SJSA1 (cell line): ENCODE measurements around the gene ITPR2. TPM values are rescaled to one million over a fixed set of nuclear protein-coding genes. Genes with fewer than 3 reads are reported as not detected.
"Not testable (repeated sequence)": the region's sequence is repeated elsewhere in the genome, so short reads cannot be mapped to it uniquely, and the experiment has no call there.

Experiments used
- DNase-seq, 2 experiments: peaks; one replicate each; pipeline ENCODE4 v3.0.0-alpha.2; 2015 to 2020; ENCODE audit warnings: low spot score in 2 of 2, low read depth in 1 of 2
- H3K27ac ChIP-seq: fragments of 250-450 bp; sonication (Bioruptor Pico); 2 replicates; pipeline ENCODE4 v1.5.1; 2020; ENCODE audit warnings: mild to moderate bottlenecking, moderate library complexity
- H3K27me3 ChIP-seq: fragments of 250-450 bp; sonication (Bioruptor Pico); replicated peaks from 2 replicates; pipeline ENCODE4 v1.5.1; 2020; ENCODE audit warnings: mild to moderate bottlenecking, moderate library complexity
- H3K36me3 ChIP-seq: fragments of 250-450 bp; sonication (Bioruptor Pico); 2 replicates; pipeline ENCODE4 v1.5.1; 2020; ENCODE audit warnings: mild to moderate bottlenecking
- H3K4me1 ChIP-seq: fragments of 250-450 bp; sonication (Bioruptor Pico); replicated peaks from 2 replicates; pipeline ENCODE4 v1.6.1; 2021; ENCODE audit warnings: mild to moderate bottlenecking
- H3K4me3 ChIP-seq: fragments of 250-450 bp; sonication (Bioruptor Pico); 2 replicates; pipeline ENCODE4 v1.5.1; 2020; ENCODE audit warnings: mild to moderate bottlenecking
- H3K9me3 ChIP-seq: fragments of 250-450 bp; sonication (Bioruptor Pico); replicated peaks from 2 replicates; pipeline ENCODE4 v1.5.1; 2020; ENCODE audit warnings: mild to moderate bottlenecking
- total RNA-seq: library from RNA; depleted of rRNA; stranded (reverse); fragments of >200 nt; shearing (Covaris generic); gene quantifications from 2 replicates; pipeline ENCODE4 v1.2.3, GENCODE V29; 2014

Gene ITPR2
- total RNA-seq, 1 experiment from 2014 or later: 82.3 TPM

DNA sequence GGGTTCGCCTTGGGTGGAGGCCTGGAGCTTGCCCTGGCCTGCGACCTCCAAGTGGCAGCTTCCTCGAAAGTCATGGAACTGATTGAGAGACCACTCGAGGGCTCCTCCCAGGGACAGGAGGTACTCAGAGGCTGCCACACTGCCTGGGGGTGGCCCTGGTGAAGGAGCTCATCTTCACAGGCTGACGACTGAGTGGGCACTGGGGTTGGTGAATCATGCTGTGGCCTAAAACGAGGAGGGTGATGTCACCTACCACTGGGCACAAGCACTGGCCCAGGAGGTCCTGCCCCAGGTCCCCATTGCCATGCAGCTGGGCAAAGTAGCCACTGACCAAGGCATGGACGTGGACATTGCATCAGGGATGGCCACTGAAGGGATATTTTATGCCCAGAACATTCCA is 32.1 kb downstream of the ITPR2 start:
- no peak overlapping the region for H3K4me3 ChIP-seq
- H3K4me1 ChIP-seq: peaks cover 7% of the 10 kb centered on the region
- H3K36me3 ChIP-seq: no peaks in the 10 kb centered on the region
- no peak overlapping the region for H3K27ac ChIP-seq
- no peaks in the 10 kb centered on the region for H3K9me3 ChIP-seq
- no peak for DNase-seq
- H3K27me3 ChIP-seq: no peaks in the 10 kb centered on the region

DNA sequence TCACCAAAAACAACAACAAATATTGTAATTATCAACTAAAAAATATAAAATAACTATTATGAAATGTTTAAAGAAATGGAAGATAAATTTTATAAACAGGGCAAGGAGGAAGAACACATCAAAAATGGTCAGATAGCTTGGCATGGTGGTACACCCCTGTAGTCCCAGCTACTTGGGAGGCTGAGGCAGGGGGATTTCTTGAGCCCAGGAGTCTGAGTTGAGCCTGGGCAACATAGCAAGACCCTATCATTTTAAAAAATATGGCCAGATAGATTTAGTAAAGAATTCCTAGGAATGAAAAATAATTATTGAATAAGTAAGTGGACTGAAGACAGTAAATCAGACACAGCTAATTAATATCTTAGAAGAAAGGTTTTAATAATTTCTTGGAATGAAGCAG is 32.6 kb downstream of the ITPR2 start:
- peaks cover 5% of the 10 kb centered on the region for H3K4me1 ChIP-seq
- H3K36me3 ChIP-seq: no peaks in the 10 kb centered on the region
- DNase-seq: no peak
- H3K4me3 ChIP-seq: no peak overlapping the region
- H3K9me3 ChIP-seq: no peaks in the 10 kb centered on the region
- H3K27ac ChIP-seq: no peak overlapping the region
- H3K27me3 ChIP-seq: no peaks in the 10 kb centered on the region

GRCh38 chr12:26799741-26800140 is 33.3 kb downstream of the ITPR2 start:
- no peaks in the 10 kb centered on the region for H3K9me3 ChIP-seq
- peaks cover 5% of the 10 kb centered on the region for H3K4me1 ChIP-seq
- no peaks in the 10 kb centered on the region for H3K36me3 ChIP-seq
- no peak for DNase-seq
- no peak overlapping the region for H3K4me3 ChIP-seq
- H3K27me3 ChIP-seq: no peaks in the 10 kb centered on the region
- H3K27ac ChIP-seq: no peak overlapping the region

DNA sequence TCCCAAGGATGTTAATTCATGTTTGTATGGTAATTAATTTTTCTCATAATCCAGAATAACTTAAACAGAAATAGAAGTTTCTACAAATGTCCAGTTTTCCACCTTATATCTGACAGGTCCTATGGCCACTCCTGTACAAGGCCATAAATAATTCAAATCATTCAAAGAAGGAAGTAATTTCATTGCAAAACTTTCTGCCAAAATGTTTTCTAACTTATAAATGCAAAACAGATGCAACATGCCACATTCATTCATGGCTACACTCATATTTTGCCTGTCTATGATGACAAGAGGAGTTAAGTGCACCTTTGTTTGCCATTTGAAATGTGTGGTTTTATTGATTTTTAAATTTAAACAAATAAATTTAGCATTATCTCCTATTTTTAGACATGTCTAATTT is 34.4 kb downstream of the ITPR2 start:
- H3K27me3 ChIP-seq: no peaks in the 10 kb centered on the region
- H3K36me3 ChIP-seq: no peaks in the 10 kb centered on the region
- H3K9me3 ChIP-seq: no peaks in the 10 kb centered on the region
- no peak overlapping the region for H3K4me3 ChIP-seq
- H3K27ac ChIP-seq: no peak overlapping the region
- no peaks in the 10 kb centered on the region for H3K4me1 ChIP-seq
- no peak for DNase-seq

- Histone ChIP-seq H3K4me1 (no peaks in the 10 kb centered on the region), H3K36me3 (no peaks in the 10 kb centered on the region), H3K4me3 (no peak overlapping the region), H3K27ac (no peak overlapping the region), H3K27me3 (no peaks in the 10 kb centered on the region), H3K9me3 (no peaks in the 10 kb centered on the region)
- no peak for DNase-seq
Observed at GRCh38 chr12:26798023-26798422, 35.0 kb downstream of the ITPR2 start.

- DNase-seq: no peak
- H3K4me3 ChIP-seq: no peak overlapping the region
Observed at GRCh38 chr12:26795910-26796309, 37.1 kb downstream of the ITPR2 start.

GRCh38 chr12:26791301-26791791 is 41.6 kb downstream of the ITPR2 start:
- Histone ChIP-seq H3K27me3 (no peaks in the 10 kb centered on the region), H3K4me1 (peaks cover 58% of the 10 kb centered on the region), H3K4me3 (no peak overlapping the region), H3K36me3 (peaks cover 3% of the 10 kb centered on the region; the same call in 1 of the 2 replicates), H3K27ac (peak overlapping the region; percentile 64), H3K9me3 (no peaks in the 10 kb centered on the region)
- DNase-seq: peak in 1 of 2 experiments; percentile 67

More at GRCh38 chr12:26795910-26796309, 37.1 kb downstream of the ITPR2 start:
- H3K9me3 ChIP-seq: no peaks in the 10 kb centered on the region
- no peak overlapping the region for H3K27ac ChIP-seq
- no peaks in the 10 kb centered on the region for H3K36me3 ChIP-seq
- H3K27me3 ChIP-seq: no peaks in the 10 kb centered on the region
- peaks cover 12% of the 10 kb centered on the region for H3K4me1 ChIP-seq

DNA sequence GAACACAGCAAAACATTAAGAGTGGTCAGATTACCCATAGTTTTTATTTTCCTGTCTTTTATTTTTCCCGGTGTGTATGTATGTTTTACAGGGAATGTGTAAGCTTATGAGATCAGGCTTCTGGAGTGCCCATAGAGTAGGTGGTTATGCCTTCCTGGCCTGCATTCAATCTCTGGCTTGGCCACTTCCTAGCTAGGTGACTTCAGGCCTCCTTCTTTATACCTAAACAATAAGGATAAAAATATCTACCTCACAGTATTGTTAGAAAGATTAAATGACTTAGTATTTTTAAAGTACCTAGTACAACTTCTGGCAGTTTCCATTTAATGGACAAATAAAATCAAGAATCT is 42.4 kb downstream of the ITPR2 start:
- peak overlapping the region; percentile 64 for H3K27ac ChIP-seq
- peaks cover 58% of the 10 kb centered on the region for H3K4me1 ChIP-seq
- H3K27me3 ChIP-seq: no peaks in the 10 kb centered on the region
- peak in 1 of 2 experiments; percentile 15 for DNase-seq
- H3K9me3 ChIP-seq: no peaks in the 10 kb centered on the region
- no peak overlapping the region for H3K4me3 ChIP-seq
- H3K36me3 ChIP-seq: peaks cover 3% of the 10 kb centered on the region; the same call in 1 of the 2 replicates

DNA sequence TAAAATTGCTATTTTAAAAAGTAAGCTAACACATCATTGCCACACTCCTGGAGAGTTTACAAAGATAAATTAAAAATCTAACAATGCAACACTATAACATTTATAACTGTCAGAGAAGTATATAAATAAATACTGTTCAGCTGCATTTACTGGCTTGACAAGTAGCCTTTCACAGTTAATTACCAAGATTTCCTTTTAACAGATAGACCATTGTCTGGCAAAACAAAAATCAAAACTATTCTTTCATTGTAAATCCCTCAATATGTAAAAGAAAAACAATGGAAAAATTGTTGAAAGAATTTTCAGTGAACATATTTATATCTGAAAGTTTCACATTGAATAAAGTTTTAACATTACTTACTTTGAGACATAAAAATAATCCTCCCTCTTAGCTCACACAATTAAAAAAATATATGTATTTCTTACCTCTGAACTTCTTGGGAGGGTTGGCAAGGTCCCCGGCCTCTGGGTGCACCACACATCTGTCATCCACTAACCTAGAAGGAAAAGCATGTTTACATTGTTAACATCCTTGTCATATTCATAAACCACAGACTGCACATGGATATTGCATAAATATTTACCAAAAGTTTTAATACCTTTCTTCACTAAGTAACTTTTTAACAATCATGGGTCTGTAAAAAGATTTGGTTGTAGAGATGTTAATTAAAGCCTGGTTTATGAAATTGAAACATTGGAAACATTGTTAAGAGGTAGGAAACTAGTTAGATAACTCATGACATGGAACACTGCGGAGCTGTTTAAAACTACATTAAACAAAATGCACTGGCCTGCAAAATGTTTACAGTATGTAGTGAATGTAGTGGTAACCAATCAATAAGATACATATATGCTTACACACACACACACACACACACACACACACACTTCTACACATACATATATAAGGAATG is 43.0 kb downstream of the ITPR2 start:
- DNase-seq: peak; percentile 61 to 68
- H3K36me3 ChIP-seq: peaks cover 3% of the 10 kb centered on the region; the same call in 1 of the 2 replicates
- no peaks in the 10 kb centered on the region for H3K9me3 ChIP-seq
- no peaks in the 10 kb centered on the region for H3K27me3 ChIP-seq
- H3K4me3 ChIP-seq: no peak overlapping the region
- H3K27ac ChIP-seq: peak overlapping the region; percentile 69
- H3K4me1 ChIP-seq: peaks cover 58% of the 10 kb centered on the region

- H3K27ac ChIP-seq: peak overlapping the region; percentile 28
Observed at GRCh38 chr12:26786865-26787514, 46.0 kb downstream of the ITPR2 start.

DNA sequence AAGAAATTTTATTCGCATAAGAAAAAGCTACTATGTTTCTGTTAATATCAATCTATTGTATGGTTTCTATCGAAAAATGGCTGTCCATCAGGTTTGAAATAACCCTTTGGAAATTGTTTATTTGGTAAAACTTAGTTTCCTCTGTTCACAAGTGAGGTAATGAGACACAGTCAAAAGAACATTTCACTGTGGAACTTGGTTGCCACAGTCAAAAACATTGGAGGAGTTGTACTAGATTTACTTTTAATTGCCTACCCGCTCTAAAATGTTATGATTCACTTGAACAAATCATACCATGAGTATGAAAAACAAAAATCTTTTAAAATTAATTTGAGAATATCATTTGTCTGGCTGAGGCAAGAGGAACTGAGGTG is 46.5 kb downstream of the ITPR2 start:
- H3K4me3 ChIP-seq: no peak overlapping the region
- H3K27ac ChIP-seq: no peak overlapping the region
- no peak for DNase-seq
- peaks cover 5% of the 10 kb centered on the region for H3K36me3 ChIP-seq
- H3K9me3 ChIP-seq: no peaks in the 10 kb centered on the region
- peaks cover 52% of the 10 kb centered on the region for H3K4me1 ChIP-seq
- H3K27me3 ChIP-seq: no peaks in the 10 kb centered on the region

More at GRCh38 chr12:26786865-26787514, 46.0 kb downstream of the ITPR2 start:
- peak in 1 of 2 experiments; percentile 37 for DNase-seq
- Histone ChIP-seq H3K27me3 (no peaks in the 10 kb centered on the region), H3K36me3 (peaks cover 3% of the 10 kb centered on the region; the same call in 1 of the 2 replicates), H3K4me3 (no peak overlapping the region), H3K9me3 (no peaks in the 10 kb centered on the region), H3K4me1 (peaks cover 57% of the 10 kb centered on the region)

GRCh38 chr12:26783816-26784379 is 49.1 kb downstream of the ITPR2 start:
- DNase-seq, H3K9me3 ChIP-seq, H3K27ac ChIP-seq, H3K4me3 ChIP-seq, H3K27me3 ChIP-seq: not testable (repeated sequence)
- H3K36me3 ChIP-seq: peaks cover 12% of the 10 kb centered on the region
- H3K4me1 ChIP-seq: peaks cover 26% of the 10 kb centered on the region

- Histone ChIP-seq H3K27ac (no peak overlapping the region), H3K4me3 (no peak overlapping the region), H3K27me3 (no peaks in the 10 kb centered on the region), H3K9me3 (no peaks in the 10 kb centered on the region), H3K36me3 (peaks cover 15% of the 10 kb centered on the region), H3K4me1 (peaks cover 18% of the 10 kb centered on the region)
- no peak for DNase-seq
Observed at GRCh38 chr12:26783131-26783526, 49.9 kb downstream of the ITPR2 start.
